Measurements from ENCODE around the gene WDR47. TPM values are rescaled to one million over a fixed set of nuclear protein-coding genes. Genes with fewer than 3 reads are reported as not detected.

WDR47 gene
- 10 to 100 TPM; 10.6 to 10.9 TPM for total RNA-seq

GRCh38 chr1:109041621-109042468 is at the start of gene WDR47:
WDR47 (minus strand) TSS chr1:109042102; CDS start chr1:109023512, 18,590 bp downstream.
- H3K4me1 Mint-ChIP-seq = peaks cover 25% of the 10 kb centered on the region
- H3K27ac Mint-ChIP-seq = peak within 1 kb of the TSS; percentile 88
- H3K9me3 Mint-ChIP-seq = no peaks in the 10 kb centered on the region
- ChIA-PET POLR2A (interaction anchor here (0.6 to 2.1 kb wide), 13 partner anchors 14 to 507 kb away, joined by 3 to 16 read pairs (median 4); partner anchors contain the start of genes CLCC1, GNAI3, PRPF38B and SARS1), CTCF (interaction anchor here (0.8 to 1.7 kb wide), 7 partner anchors 14 to 452 kb away, joined by 3 to 15 read pairs (median 3); partner anchors contain the start of gene CYB561D1)
- no peaks in the 10 kb centered on the region for H3K36me3 Mint-ChIP-seq (ENCODE audit: low read depth)
- H3K27me3 Mint-ChIP-seq = peaks cover 3% of the 10 kb centered on the region
- peak; percentile 97 for DNase-seq
- H3K4me3 Mint-ChIP-seq = peak within 1 kb of the TSS; percentile 92

- Mint-ChIP-seq H3K27ac (peak overlapping the region; percentile 82), H3K36me3 (ENCODE audit: low read depth) (peaks cover 28% of the 10 kb centered on the region), H3K9me3 (no peaks in the 10 kb centered on the region), H3K4me3 (peak overlapping the region; percentile 85), H3K27me3 (no peaks in the 10 kb centered on the region), H3K4me1 (peaks cover 44% of the 10 kb centered on the region)
- DNase-seq = peak; percentile 37
- ChIA-PET CTCF (interaction anchor here (1.0 to 3.1 kb wide), 6 partner anchors 9 to 441 kb away, joined by 3 to 38 read pairs (median 8); partner anchors contain the start of genes TAF13 and WDR47), POLR2A (interaction anchor here (0.8 to 2.9 kb wide), 15 partner anchors 9 to 399 kb away, joined by 3 to 80 read pairs (median 5); partner anchors contain the start of genes CLCC1, ELAPOR1, PRPF38B and PSMA5)
These were observed 49.4 kb upstream of the WDR47 start for GRCh38 chr1:109091078-109091838.

DNA sequence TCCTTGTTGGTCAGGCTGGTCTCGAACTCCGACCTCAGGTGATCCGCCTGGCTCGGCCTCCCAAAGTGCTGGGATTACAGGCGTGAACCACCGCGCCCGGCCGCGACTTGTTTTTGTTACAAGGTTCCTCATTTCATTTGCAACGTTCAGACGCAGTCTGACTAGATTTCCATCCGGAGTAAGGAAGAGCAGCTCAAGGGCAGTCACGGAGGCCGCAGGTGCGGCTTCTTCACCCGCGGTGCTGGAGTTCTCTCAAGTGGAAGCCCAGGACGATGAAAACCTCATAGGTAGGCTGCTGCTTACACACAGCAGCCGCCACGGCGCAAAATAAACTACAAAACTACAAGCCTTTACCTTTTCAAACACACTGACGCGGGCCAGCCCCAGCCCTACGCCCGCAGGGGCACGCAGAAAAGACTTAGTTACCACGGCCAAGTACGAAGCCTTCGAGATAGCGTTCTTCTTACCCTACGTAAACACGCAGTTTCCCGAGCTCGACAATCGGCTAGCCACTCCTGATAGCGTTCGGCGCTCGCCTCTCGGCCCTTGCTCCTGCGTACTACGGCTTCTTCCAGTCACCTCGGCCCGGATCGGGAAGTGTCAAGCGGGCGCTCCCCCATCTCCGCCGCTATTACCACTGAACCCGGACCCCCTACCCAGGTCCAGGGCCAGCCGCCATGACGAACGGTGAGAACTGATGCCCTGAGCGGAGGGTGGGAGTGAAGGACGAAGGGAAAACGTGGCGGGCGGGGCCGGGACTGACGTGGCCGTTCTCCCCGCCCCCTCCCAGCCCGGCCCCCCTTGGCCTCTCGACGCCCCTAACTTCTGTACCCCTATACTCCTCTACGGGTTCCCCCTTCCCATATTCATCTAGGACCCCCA is 48.5 kb upstream of the WDR47 start, which contains the start of gene TMEM167B:
Gene TMEM167B, plus strand, starts transcription at position 569 of the 882 bp plus-strand sequence. Its CDS starts 109 bp downstream, at position 678.
- CTCF ChIA-PET = interaction anchor here (2.6 to 3.1 kb wide), 3 partner anchors 9 to 22 kb away, joined by 12 to 38 read pairs (median 14); partner anchors contain the start of gene TAF13
- POLR2A ChIA-PET = interaction anchor here (0.9 to 2.9 kb wide), 14 partner anchors 8 to 895 kb away, joined by 3 to 80 read pairs (median 5); partner anchors contain the start of genes CLCC1, PRPF38B, PSMA5 and SARS1
- no peaks in the 10 kb centered on the region for H3K9me3 Mint-ChIP-seq
- peaks cover 25% of the 10 kb centered on the region for H3K36me3 Mint-ChIP-seq (ENCODE audit: low read depth)
- peak; percentile 91 for DNase-seq
- H3K4me3 Mint-ChIP-seq = peak within 1 kb of the TSS; percentile 85
- H3K4me1 Mint-ChIP-seq = peaks cover 44% of the 10 kb centered on the region
- no peaks in the 10 kb centered on the region for H3K27me3 Mint-ChIP-seq
- H3K27ac Mint-ChIP-seq = peak within 1 kb of the TSS; percentile 82

- Mint-ChIP-seq H3K4me3 (peak overlapping the region; percentile 85), H3K4me1 (peaks cover 43% of the 10 kb centered on the region), H3K27me3 (no peaks in the 10 kb centered on the region), H3K27ac (peak overlapping the region; percentile 82), H3K36me3 (ENCODE audit: low read depth) (peaks cover 17% of the 10 kb centered on the region), H3K9me3 (no peaks in the 10 kb centered on the region)
- DNase-seq = peak; percentile 41
- ChIA-PET CTCF (interaction anchor here (1.0 to 3.1 kb wide), 7 partner anchors 10 to 23 kb away, joined by 4 to 38 read pairs (median 7); partner anchors contain the start of gene TAF13), POLR2A (interaction anchor here (0.8 to 2.9 kb wide), 9 partner anchors 7 to 896 kb away, joined by 3 to 80 read pairs (median 7); partner anchors contain the start of genes SARS1, TAF13 and WDR47)
These were observed 47.5 kb upstream of the WDR47 start for GRCh38 chr1:109089242-109090015.

GRCh38 chr1:109084563-109085517 is 42.9 kb upstream of the WDR47 start:
- DNase-seq = no peak
- H3K36me3 Mint-ChIP-seq (ENCODE audit: low read depth) = no peaks in the 10 kb centered on the region
- H3K4me3 Mint-ChIP-seq = no peak overlapping the region
- ChIA-PET POLR2A (interaction anchor here (6.8 kb wide), 1 partner anchor 14 kb away, joined by 32 read pairs; no protein-coding TSS in a partner anchor), CTCF (interaction anchor here (0.7 to 4.2 kb wide), 4 partner anchors 9 to 85 kb away, joined by 3 to 22 read pairs (median 4); partner anchors contain the start of gene TAF13)
- H3K27me3 Mint-ChIP-seq = no peaks in the 10 kb centered on the region
- no peaks in the 10 kb centered on the region for H3K9me3 Mint-ChIP-seq
- H3K4me1 Mint-ChIP-seq = peaks cover 12% of the 10 kb centered on the region
- H3K27ac Mint-ChIP-seq = no peak overlapping the region

DNA sequence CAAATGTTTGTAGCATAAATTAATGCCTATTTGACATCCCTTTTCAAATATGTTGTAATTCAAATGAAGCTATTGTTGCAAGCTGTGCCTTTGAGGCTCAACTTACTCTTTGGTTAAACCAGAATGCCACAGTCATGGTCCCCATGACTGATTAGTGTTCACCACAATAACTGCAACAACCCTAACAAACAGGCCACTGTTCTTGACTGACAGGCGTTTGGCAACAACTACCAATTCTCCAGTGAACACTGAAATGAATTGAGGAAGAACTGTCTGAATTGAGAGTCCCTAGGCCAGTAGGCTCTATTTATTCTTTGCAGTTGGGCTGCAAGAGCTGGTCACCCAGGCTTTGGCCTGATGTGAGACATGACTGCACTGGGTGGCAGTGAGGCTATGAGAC is 42.0 kb upstream of the WDR47 start:
- Mint-ChIP-seq H3K36me3 (ENCODE audit: low read depth) (no peaks in the 10 kb centered on the region), H3K27ac (no peak overlapping the region), H3K9me3 (no peaks in the 10 kb centered on the region), H3K27me3 (no peaks in the 10 kb centered on the region), H3K4me1 (peaks cover 4% of the 10 kb centered on the region), H3K4me3 (no peak overlapping the region)
- no peak for DNase-seq
- POLR2A ChIA-PET = interaction anchor here (6.8 kb wide), 1 partner anchor 15 kb away, joined by 32 read pairs; no protein-coding TSS in a partner anchor
- CTCF ChIA-PET = interaction anchor here (1.2 to 4.2 kb wide), 2 partner anchors 8 to 16 kb away, joined by 3 to 22 read pairs; partner anchors contain the start of gene TAF13

GRCh38 chr1:109083501-109083900 is 41.6 kb upstream of the WDR47 start:
- Mint-ChIP-seq H3K27me3 (no peaks in the 10 kb centered on the region), H3K36me3 (ENCODE audit: low read depth) (no peaks in the 10 kb centered on the region), H3K27ac (no peak overlapping the region), H3K4me3 (no peak overlapping the region), H3K9me3 (no peaks in the 10 kb centered on the region), H3K4me1 (peaks cover 4% of the 10 kb centered on the region)
- CTCF ChIA-PET = interaction anchor here (1.2 to 4.2 kb wide), 2 partner anchors 8 to 16 kb away, joined by 3 to 22 read pairs; partner anchors contain the start of gene TAF13
- DNase-seq = no peak
- POLR2A ChIA-PET = interaction anchor here (1.9 to 6.8 kb wide), 2 partner anchors 8 to 16 kb away, joined by 14 to 32 read pairs; partner anchors contain the start of gene TMEM167B

- H3K27me3 Mint-ChIP-seq = no peaks in the 10 kb centered on the region
These were observed 38.7 kb upstream of the WDR47 start for GRCh38 chr1:109080441-109081082.

GRCh38 chr1:109079240-109079622 is 37.3 kb upstream of the WDR47 start:
- no peak overlapping the region for H3K4me3 Mint-ChIP-seq
- H3K4me1 Mint-ChIP-seq = peaks cover 23% of the 10 kb centered on the region
- H3K27ac Mint-ChIP-seq = no peak overlapping the region
- CTCF ChIA-PET = no interaction called here
- DNase-seq = no peak
- POLR2A ChIA-PET = no interaction called here
- no peaks in the 10 kb centered on the region for H3K27me3 Mint-ChIP-seq
- no peaks in the 10 kb centered on the region for H3K9me3 Mint-ChIP-seq
- H3K36me3 Mint-ChIP-seq (ENCODE audit: low read depth) = peaks cover 1% of the 10 kb centered on the region

More at GRCh38 chr1:109080441-109081082, 38.7 kb upstream of the WDR47 start:
- CTCF ChIA-PET = interaction anchor here (0.8 kb wide), 1 partner anchor 20 kb away, joined by 4 read pairs; no protein-coding TSS in a partner anchor
- no peaks in the 10 kb centered on the region for H3K36me3 Mint-ChIP-seq (ENCODE audit: low read depth)
- POLR2A ChIA-PET = no interaction called here
- H3K9me3 Mint-ChIP-seq = no peaks in the 10 kb centered on the region
- H3K4me1 Mint-ChIP-seq = peaks cover 18% of the 10 kb centered on the region
- no peak overlapping the region for H3K27ac Mint-ChIP-seq
- H3K4me3 Mint-ChIP-seq = no peak overlapping the region
- DNase-seq = no peak

GRCh38 chr1:109078317-109078716 is 36.4 kb upstream of the WDR47 start:
- H3K27ac Mint-ChIP-seq = no peak overlapping the region
- peaks cover 8% of the 10 kb centered on the region for H3K36me3 Mint-ChIP-seq (ENCODE audit: low read depth)
- no peaks in the 10 kb centered on the region for H3K27me3 Mint-ChIP-seq
- DNase-seq = no peak
- no peaks in the 10 kb centered on the region for H3K9me3 Mint-ChIP-seq
- peaks cover 25% of the 10 kb centered on the region for H3K4me1 Mint-ChIP-seq
- ChIA-PET CTCF (no interaction called here), POLR2A (interaction anchor here (1.7 kb wide), 1 partner anchor 13 kb away, joined by 4 read pairs; the partner anchor contains the start of gene TMEM167B)
- H3K4me3 Mint-ChIP-seq = no peak overlapping the region
